Measurements from ENCODE around the gene EFCC1.

- TF ChIP-seq, protein P1, sequence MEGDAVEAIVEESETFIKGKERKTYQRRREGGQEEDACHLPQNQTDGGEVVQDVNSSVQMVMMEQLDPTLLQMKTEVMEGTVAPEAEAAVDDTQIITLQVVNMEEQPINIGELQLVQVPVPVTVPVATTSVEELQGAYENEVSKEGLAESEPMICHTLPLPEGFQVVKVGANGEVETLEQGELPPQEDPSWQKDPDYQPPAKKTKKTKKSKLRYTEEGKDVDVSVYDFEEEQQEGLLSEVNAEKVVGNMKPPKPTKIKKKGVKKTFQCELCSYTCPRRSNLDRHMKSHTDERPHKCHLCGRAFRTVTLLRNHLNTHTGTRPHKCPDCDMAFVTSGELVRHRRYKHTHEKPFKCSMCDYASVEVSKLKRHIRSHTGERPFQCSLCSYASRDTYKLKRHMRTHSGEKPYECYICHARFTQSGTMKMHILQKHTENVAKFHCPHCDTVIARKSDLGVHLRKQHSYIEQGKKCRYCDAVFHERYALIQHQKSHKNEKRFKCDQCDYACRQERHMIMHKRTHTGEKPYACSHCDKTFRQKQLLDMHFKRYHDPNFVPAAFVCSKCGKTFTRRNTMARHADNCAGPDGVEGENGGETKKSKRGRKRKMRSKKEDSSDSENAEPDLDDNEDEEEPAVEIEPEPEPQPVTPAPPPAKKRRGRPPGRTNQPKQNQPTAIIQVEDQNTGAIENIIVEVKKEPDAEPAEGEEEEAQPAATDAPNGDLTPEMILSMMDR (optimal IDR thresholded peaks at IDR 0.05 in 1 of 3, IDR thresholded peaks at IDR 0.05 in 1 of 3, conservative IDR thresholded peaks at IDR 0.05 in 1 of 3; ENCODE audit: extremely low read depth in 1 of 3, insufficient read depth in 2 of 3, low read length in 3 of 3): no peak
- TF ChIP-seq EZH2 (IDR thresholded peaks at IDR 0.05; ENCODE audit: low read length): no peak
These were observed 69.2 kb downstream of the EFCC1 start for GRCh38 chr3:129070086-129070885.
